Measurements from ENCODE around the gene PORCN.

PORCN gene

GRCh38 chrX:48470110-48470832 is 38.5 kb upstream of the PORCN start, which contains the start of gene SLC38A5:
Gene SLC38A5, minus strand, starts transcription at chrX:48470260. Its CDS starts 2,336 bp downstream, at chrX:48467924.
- H3K27ac ChIP-seq (ENCODE audit: low read length), result no peak within 1 kb of the TSS
- peaks cover 0 to 13% of the 10 kb centered on the region in 2 donors for H3K27me3 ChIP-seq (ENCODE audit: control insufficient read depth in 1 of 2, insufficient read depth in 2 of 2, low read length in 2 of 2)
- peaks cover 2% of the 10 kb centered on the region for H3K4me1 ChIP-seq (ENCODE audit: control insufficient read depth, insufficient read depth, low read length)
- no peaks in the 10 kb centered on the region for H3K9me3 ChIP-seq (ENCODE audit: control insufficient read depth in 2 of 2, low read length in 2 of 2)
- H3K36me3 ChIP-seq (ENCODE audit: control insufficient read depth in 2 of 2, insufficient read depth in 2 of 2, low read length in 2 of 2), result no peaks in the 10 kb centered on the region
- peak within 1 kb of the TSS; percentile 35 to 40 for H3K4me3 ChIP-seq (ENCODE audit: low read length in 2 of 2)
- no peak within 1 kb of the TSS for H3K9ac ChIP-seq (ENCODE audit: low read length in 2 of 2)

DNA sequence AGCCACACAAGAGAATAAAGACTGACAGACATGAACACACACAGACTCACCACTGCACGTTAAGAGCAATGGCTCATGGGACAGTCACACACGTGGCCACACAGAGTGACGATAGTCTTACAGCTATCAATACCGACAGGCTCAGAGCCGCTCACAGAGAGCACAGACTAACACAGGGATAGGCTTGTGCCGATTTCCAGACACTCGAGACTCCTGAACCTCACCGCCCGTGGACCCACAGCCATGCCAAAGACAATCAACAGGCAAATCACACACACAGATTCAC is 38.0 kb upstream of the PORCN start:
- Histone ChIP-seq H3K36me3 (ENCODE audit: control insufficient read depth in 2 of 2, insufficient read depth in 2 of 2, low read length in 2 of 2) (no peaks in the 10 kb centered on the region), H3K4me3 (ENCODE audit: low read length in 2 of 2) (no peak overlapping the region), H3K9ac (ENCODE audit: low read length in 2 of 2) (no peak overlapping the region), H3K4me1 (ENCODE audit: control insufficient read depth, insufficient read depth, low read length) (no peaks in the 10 kb centered on the region), H3K9me3 (ENCODE audit: control insufficient read depth in 2 of 2, low read length in 2 of 2) (no peaks in the 10 kb centered on the region), H3K27me3 (ENCODE audit: control insufficient read depth in 1 of 2, insufficient read depth in 2 of 2, low read length in 2 of 2) (peaks cover 0 to 10% of the 10 kb centered on the region in 2 donors), H3K27ac (ENCODE audit: low read length) (no peak overlapping the region)

GRCh38 chrX:48471504-48471903 is 37.3 kb upstream of the PORCN start:
- Histone ChIP-seq H3K9ac (ENCODE audit: low read length in 2 of 2) (no peak overlapping the region), H3K36me3 (ENCODE audit: control insufficient read depth in 2 of 2, insufficient read depth in 2 of 2, low read length in 2 of 2) (no peaks in the 10 kb centered on the region), H3K4me1 (ENCODE audit: control insufficient read depth, insufficient read depth, low read length) (peaks cover 3% of the 10 kb centered on the region), H3K27me3 (ENCODE audit: control insufficient read depth in 1 of 2, insufficient read depth in 2 of 2, low read length in 2 of 2) (peaks cover 0 to 9% of the 10 kb centered on the region in 2 donors), H3K9me3 (ENCODE audit: control insufficient read depth in 2 of 2, low read length in 2 of 2) (no peaks in the 10 kb centered on the region), H3K4me3 (ENCODE audit: low read length in 2 of 2) (no peak overlapping the region), H3K27ac (ENCODE audit: low read length) (no peak overlapping the region)

DNA sequence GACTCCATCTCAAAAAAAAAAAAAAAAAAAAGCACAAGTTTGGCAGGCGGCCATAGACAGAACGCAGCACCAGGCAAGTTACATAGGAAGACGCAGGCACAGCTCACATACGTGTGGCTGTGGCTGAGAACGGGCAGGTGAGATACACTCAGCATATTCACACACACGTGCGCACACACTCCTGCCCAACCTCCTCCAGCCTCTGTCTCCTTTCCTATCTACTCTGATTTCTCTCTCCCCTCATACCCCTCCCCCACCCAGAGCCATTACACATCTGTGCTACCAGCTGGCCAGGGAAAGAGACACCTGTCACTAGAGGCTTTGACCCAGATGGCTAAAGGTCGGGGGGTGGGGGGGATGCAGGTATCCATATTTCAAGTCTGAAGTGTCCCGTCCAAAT is 36.6 kb upstream of the PORCN start:
- H3K4me1 ChIP-seq (ENCODE audit: control insufficient read depth, insufficient read depth, low read length), result peaks cover 6% of the 10 kb centered on the region
- peaks cover 0 to 9% of the 10 kb centered on the region in 2 donors for H3K27me3 ChIP-seq (ENCODE audit: control insufficient read depth in 1 of 2, insufficient read depth in 2 of 2, low read length in 2 of 2)
- no peaks in the 10 kb centered on the region for H3K36me3 ChIP-seq (ENCODE audit: control insufficient read depth in 2 of 2, insufficient read depth in 2 of 2, low read length in 2 of 2)
- H3K27ac ChIP-seq (ENCODE audit: low read length), result no peak overlapping the region
- no peak overlapping the region for H3K9ac ChIP-seq (ENCODE audit: low read length in 2 of 2)
- no peaks in the 10 kb centered on the region for H3K9me3 ChIP-seq (ENCODE audit: control insufficient read depth in 2 of 2, low read length in 2 of 2)
- no peak overlapping the region for H3K4me3 ChIP-seq (ENCODE audit: low read length in 2 of 2)

DNA sequence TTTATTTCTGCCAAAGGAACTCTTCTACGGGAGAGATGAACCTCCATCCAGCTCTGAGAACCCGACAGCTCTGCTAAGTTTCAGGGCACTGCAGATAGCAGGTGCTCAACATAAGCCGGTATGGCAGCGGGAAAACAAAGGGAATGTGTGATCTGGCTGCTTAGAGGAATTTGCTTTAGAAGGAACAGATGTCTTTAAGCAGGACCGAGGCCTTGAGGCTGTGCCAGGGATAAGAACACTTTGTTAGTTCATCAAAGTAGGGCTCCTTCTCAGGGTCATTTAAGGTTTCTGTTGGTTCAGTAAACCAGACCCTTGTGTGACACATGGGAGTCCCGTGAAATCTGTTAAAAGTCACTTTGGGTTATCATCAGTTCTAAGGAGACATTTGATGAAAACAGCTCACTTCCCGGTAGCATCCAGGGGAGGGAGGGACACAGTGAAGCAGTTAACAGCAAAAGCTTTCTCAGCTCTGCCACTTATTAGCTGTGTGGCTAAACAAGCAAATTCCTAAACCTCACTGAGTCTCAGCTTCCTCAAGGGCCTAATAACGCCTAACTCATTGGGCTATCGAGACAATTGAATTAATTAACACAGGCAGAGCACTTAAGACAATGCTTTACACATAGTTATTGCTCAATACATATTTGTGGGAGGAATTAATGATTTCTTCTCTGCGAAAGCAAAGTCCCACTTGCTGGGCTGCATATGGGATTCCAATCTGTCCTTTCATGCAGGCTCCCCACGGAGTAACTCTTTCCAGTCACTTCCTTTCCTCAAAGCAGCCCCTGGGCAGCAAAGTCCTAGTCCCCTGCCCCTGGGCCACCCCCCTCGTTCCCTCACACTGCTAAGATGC is 35.7 kb upstream of the PORCN start:
- H3K27me3 ChIP-seq (ENCODE audit: control insufficient read depth in 1 of 2, insufficient read depth in 2 of 2, low read length in 2 of 2), result peaks cover 0 to 9% of the 10 kb centered on the region in 2 donors
- H3K4me3 ChIP-seq (ENCODE audit: low read length in 2 of 2), result no peak overlapping the region
- peaks cover 6% of the 10 kb centered on the region for H3K4me1 ChIP-seq (ENCODE audit: control insufficient read depth, insufficient read depth, low read length)
- H3K9ac ChIP-seq (ENCODE audit: low read length in 2 of 2), result no peak overlapping the region
- no peaks in the 10 kb centered on the region for H3K36me3 ChIP-seq (ENCODE audit: control insufficient read depth in 2 of 2, insufficient read depth in 2 of 2, low read length in 2 of 2)
- no peak overlapping the region for H3K27ac ChIP-seq (ENCODE audit: low read length)
- H3K9me3 ChIP-seq (ENCODE audit: control insufficient read depth in 2 of 2, low read length in 2 of 2), result no peaks in the 10 kb centered on the region

GRCh38 chrX:48473704-48473990 is 35.1 kb upstream of the PORCN start:
- Histone ChIP-seq H3K27ac (ENCODE audit: low read length) (no peak overlapping the region), H3K4me3 (ENCODE audit: low read length in 2 of 2) (no peak overlapping the region), H3K4me1 (ENCODE audit: control insufficient read depth, insufficient read depth, low read length) (peaks cover 6% of the 10 kb centered on the region), H3K27me3 (ENCODE audit: control insufficient read depth in 1 of 2, insufficient read depth in 2 of 2, low read length in 2 of 2) (peaks cover 0 to 9% of the 10 kb centered on the region in 2 donors), H3K9ac (ENCODE audit: low read length in 2 of 2) (no peak overlapping the region), H3K9me3 (ENCODE audit: control insufficient read depth in 2 of 2, low read length in 2 of 2) (no peaks in the 10 kb centered on the region), H3K36me3 (ENCODE audit: control insufficient read depth in 2 of 2, insufficient read depth in 2 of 2, low read length in 2 of 2) (no peaks in the 10 kb centered on the region)

DNA sequence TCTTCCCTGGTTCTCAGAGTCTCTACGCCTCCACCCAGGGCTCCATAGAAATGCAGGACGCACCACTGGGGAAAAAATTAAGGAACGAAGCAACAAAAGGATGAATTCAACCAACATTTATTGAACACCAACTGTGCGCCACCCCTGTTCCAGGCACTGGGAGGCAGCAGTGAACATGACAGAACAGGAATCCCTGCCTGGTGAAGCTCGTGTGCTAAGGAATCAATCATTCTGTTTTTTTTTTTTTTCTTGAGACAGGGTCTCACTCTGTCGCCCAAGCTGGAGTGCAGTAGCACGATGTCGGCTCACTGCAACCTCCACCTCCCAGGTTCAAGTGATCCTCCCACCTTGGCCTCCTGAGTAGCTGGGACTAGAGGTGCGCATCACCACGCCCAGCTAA is 34.7 kb upstream of the PORCN start:
- peaks cover 0 to 7% of the 10 kb centered on the region in 2 donors for H3K27me3 ChIP-seq (ENCODE audit: control insufficient read depth in 1 of 2, insufficient read depth in 2 of 2, low read length in 2 of 2)
- no peak overlapping the region for H3K4me3 ChIP-seq (ENCODE audit: low read length in 2 of 2)
- H3K4me1 ChIP-seq (ENCODE audit: control insufficient read depth, insufficient read depth, low read length), result peaks cover 6% of the 10 kb centered on the region
- H3K9me3 ChIP-seq (ENCODE audit: control insufficient read depth in 2 of 2, low read length in 2 of 2), result no peaks in the 10 kb centered on the region
- H3K9ac ChIP-seq (ENCODE audit: low read length in 2 of 2), result no peak overlapping the region
- H3K36me3 ChIP-seq (ENCODE audit: control insufficient read depth in 2 of 2, insufficient read depth in 2 of 2, low read length in 2 of 2), result no peaks in the 10 kb centered on the region
- H3K27ac ChIP-seq (ENCODE audit: low read length), result no peak overlapping the region

DNA sequence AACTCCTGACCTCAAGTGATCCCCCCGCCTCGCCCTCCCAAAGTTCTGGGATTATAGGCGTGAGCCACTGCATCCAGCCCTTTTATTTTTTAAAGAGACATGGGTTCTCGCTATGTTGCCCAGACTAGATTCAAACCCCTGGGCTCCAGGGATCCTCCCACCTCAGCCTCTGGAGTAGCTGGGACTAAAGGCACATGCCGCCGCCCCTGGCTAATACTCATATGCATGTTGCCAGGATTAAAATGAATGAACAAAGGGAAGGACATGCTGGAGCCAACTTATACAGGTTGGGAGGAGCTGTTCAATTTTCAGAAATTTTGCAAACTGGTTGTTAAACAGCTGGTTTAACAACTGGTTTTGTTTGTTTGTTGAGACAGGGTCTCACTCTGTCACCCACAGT is 34.2 kb upstream of the PORCN start:
- Histone ChIP-seq H3K27ac (ENCODE audit: low read length) (no peak overlapping the region), H3K36me3 (ENCODE audit: control insufficient read depth in 2 of 2, insufficient read depth in 2 of 2, low read length in 2 of 2) (no peaks in the 10 kb centered on the region), H3K4me1 (ENCODE audit: control insufficient read depth, insufficient read depth, low read length) (peaks cover 6% of the 10 kb centered on the region), H3K27me3 (ENCODE audit: control insufficient read depth in 1 of 2, insufficient read depth in 2 of 2, low read length in 2 of 2) (peaks cover 0 to 6% of the 10 kb centered on the region in 2 donors), H3K4me3 (ENCODE audit: low read length in 2 of 2) (no peak overlapping the region), H3K9me3 (ENCODE audit: control insufficient read depth in 2 of 2, low read length in 2 of 2) (no peaks in the 10 kb centered on the region), H3K9ac (ENCODE audit: low read length in 2 of 2) (no peak overlapping the region)

- peaks cover 6% of the 10 kb centered on the region for H3K4me1 ChIP-seq (ENCODE audit: control insufficient read depth, insufficient read depth, low read length)
Observed at GRCh38 chrX:48475296-48475695, 33.5 kb upstream of the PORCN start.

GRCh38 chrX:48475774-48476577 is 32.8 kb upstream of the PORCN start, which contains the start of gene FTSJ1:
Gene FTSJ1, plus strand, starts transcription at chrX:48476199. Its CDS starts 1,849 bp downstream, at chrX:48478048.
- no peaks in the 10 kb centered on the region for H3K9me3 ChIP-seq (ENCODE audit: control insufficient read depth in 2 of 2, low read length in 2 of 2)
- peaks cover 6% of the 10 kb centered on the region for H3K4me1 ChIP-seq (ENCODE audit: control insufficient read depth, insufficient read depth, low read length)
- peaks cover 0 to 3% of the 10 kb centered on the region in 2 donors for H3K27me3 ChIP-seq (ENCODE audit: control insufficient read depth in 1 of 2, insufficient read depth in 2 of 2, low read length in 2 of 2)
- H3K36me3 ChIP-seq (ENCODE audit: control insufficient read depth in 2 of 2, insufficient read depth in 2 of 2, low read length in 2 of 2), result peaks cover 0 to under 1% of the 10 kb centered on the region in 2 donors
- H3K27ac ChIP-seq (ENCODE audit: low read length), result peak within 1 kb of the TSS; percentile 73
- peak within 1 kb of the TSS; percentile 62 to 83 for H3K4me3 ChIP-seq (ENCODE audit: low read length in 2 of 2)
- H3K9ac ChIP-seq (ENCODE audit: low read length in 2 of 2), result peak within 1 kb of the TSS; percentile 71 to 78

More at GRCh38 chrX:48475296-48475695, 33.5 kb upstream of the PORCN start:
- Histone ChIP-seq H3K36me3 (ENCODE audit: control insufficient read depth in 2 of 2, insufficient read depth in 2 of 2, low read length in 2 of 2) (no peaks in the 10 kb centered on the region), H3K4me3 (ENCODE audit: low read length in 2 of 2) (peak overlapping the region; percentile 62 to 83), H3K27ac (ENCODE audit: low read length) (peak overlapping the region; percentile 73), H3K27me3 (ENCODE audit: control insufficient read depth in 1 of 2, insufficient read depth in 2 of 2, low read length in 2 of 2) (peaks cover 0 to 5% of the 10 kb centered on the region in 2 donors), H3K9ac (ENCODE audit: low read length in 2 of 2) (peak overlapping the region; percentile 22 to 71), H3K9me3 (ENCODE audit: control insufficient read depth in 2 of 2, low read length in 2 of 2) (no peaks in the 10 kb centered on the region)
